Memory B cell (primary cell): ENCODE results near the gene DNAJC6.

Experiments
- ATAC-seq: fragments of 150-1000 bp; cut with Tn5 transposase; 2 replicates; pipeline ENCODE4 v1.10.0; 2021; ENCODE audit warnings: low read depth, mild to moderate bottlenecking, moderate library complexity
- DNase-seq, 2 donors: peaks; one replicate each; pipeline ENCODE4 v3.0.0; 2022; ENCODE audit warnings: low spot score in 2 of 2
- H3K27ac Mint-ChIP-seq: one replicate; pipeline ENCODE4 v1.8.0; 2022; ENCODE audit warnings: mild to moderate bottlenecking, moderate library complexity, mixed read lengths
- H3K27me3 Mint-ChIP-seq: one replicate; pipeline ENCODE4 v1.8.0; 2022; ENCODE audit warnings: mixed read lengths
- H3K36me3 Mint-ChIP-seq: one replicate; pipeline ENCODE4 v1.8.0; 2022; ENCODE audit warnings: mild to moderate bottlenecking, mixed read lengths
- H3K4me1 Mint-ChIP-seq: one replicate; pipeline ENCODE4 v1.8.0; 2022; ENCODE audit warnings: mixed read lengths
- H3K4me3 Mint-ChIP-seq: one replicate; pipeline ENCODE4 v1.8.0; 2022; ENCODE audit warnings: mild to moderate bottlenecking, moderate library complexity, mixed read lengths
- H3K9me3 Mint-ChIP-seq: one replicate; pipeline ENCODE4 v1.8.0; 2022; ENCODE audit warnings: mixed read lengths

Gene DNAJC6

DNA sequence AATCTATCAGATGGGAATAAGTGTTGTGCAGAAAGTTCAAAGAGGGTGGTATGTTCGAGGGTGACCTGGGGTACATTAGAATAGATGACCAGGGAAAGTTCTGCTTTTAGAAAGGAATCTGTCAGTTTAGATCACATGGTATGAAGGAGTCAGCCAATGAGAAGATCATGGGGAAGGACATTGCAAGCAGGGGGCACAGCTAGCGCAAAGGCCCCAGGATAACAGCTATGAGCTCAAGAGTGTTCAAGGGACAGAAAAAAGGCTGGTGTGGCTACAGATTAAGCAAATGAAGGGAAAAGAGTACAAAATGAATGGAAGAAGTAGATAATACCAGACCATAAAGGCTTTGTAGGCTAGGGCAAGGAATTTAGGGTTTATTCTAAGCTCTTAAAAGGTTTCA is 119.7 kb downstream of the DNAJC6 start:
- peaks cover 29% of the 10 kb centered on the region for H3K36me3 Mint-ChIP-seq
- H3K27ac Mint-ChIP-seq = no peak overlapping the region
- ATAC-seq (no peak), DNase-seq (no peak)
- H3K4me3 Mint-ChIP-seq = no peak overlapping the region
- no peaks in the 10 kb centered on the region for H3K27me3 Mint-ChIP-seq
- no peaks in the 10 kb centered on the region for H3K9me3 Mint-ChIP-seq
- peaks cover 6% of the 10 kb centered on the region for H3K4me1 Mint-ChIP-seq

GRCh38 chr1:65429806-65430205 is 120.5 kb downstream of the DNAJC6 start:
- H3K27ac Mint-ChIP-seq = no peak overlapping the region
- no peak for ATAC-seq
- H3K36me3 Mint-ChIP-seq = peaks cover 33% of the 10 kb centered on the region
- H3K4me1 Mint-ChIP-seq = peaks cover 6% of the 10 kb centered on the region
- no peaks in the 10 kb centered on the region for H3K9me3 Mint-ChIP-seq
- H3K4me3 Mint-ChIP-seq = no peak overlapping the region
- H3K27me3 Mint-ChIP-seq = no peaks in the 10 kb centered on the region
- no peak for DNase-seq

DNA sequence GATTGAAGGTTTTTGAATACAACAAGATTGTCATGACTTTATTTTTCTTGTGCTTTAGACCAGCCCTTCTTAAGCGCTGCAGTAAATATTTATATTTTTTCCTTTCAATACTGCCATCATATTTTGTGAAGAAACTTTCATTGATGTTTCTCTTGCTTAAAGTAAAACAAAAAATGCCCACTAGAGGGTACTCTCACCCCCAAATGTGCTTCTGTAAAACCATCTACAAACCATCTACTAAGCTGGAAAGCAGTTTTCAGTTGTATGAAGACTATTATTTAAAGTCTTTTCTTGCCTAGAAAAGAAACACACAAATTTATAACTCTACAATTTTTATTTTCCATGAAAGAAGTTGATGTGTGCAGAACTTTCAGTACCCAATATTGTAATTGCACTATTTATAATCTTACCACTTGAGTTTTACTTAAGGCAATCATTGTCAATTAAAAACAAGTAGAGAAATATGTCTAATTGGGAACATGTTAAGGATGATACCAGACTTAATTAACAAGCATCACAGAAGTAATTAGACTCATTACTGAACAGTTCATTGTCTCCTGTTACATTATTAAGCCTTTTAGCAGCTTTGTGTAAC is 121.9 kb downstream of the DNAJC6 start:
- H3K4me3 Mint-ChIP-seq = no peak overlapping the region
- H3K36me3 Mint-ChIP-seq = peaks cover 25% of the 10 kb centered on the region
- DNase-seq = no peak
- H3K27me3 Mint-ChIP-seq = no peaks in the 10 kb centered on the region
- peaks cover 6% of the 10 kb centered on the region for H3K4me1 Mint-ChIP-seq
- no peak overlapping the region for H3K27ac Mint-ChIP-seq
- ATAC-seq = peak; percentile 32
- H3K9me3 Mint-ChIP-seq = no peaks in the 10 kb centered on the region

DNA sequence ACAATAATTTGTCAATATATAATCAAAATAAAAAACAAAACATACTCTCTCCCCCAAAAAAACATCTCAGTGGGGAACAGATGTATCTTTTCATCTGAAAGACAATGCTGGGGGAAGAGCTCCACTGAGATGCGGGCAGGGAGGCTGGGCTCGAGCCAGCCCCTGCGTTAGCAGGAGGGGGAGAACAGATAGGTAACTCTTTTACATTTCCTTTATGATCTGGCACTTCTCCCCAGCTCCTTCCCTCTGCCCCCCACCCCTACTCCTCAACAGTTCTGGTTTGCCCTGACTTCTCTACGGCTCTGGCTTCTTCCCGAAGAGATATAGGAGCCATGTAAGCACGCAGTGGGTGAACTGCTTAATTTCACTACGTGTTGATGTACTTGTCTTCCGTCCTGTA is 123.6 kb downstream of the DNAJC6 start:
- no peaks in the 10 kb centered on the region for H3K9me3 Mint-ChIP-seq
- no peaks in the 10 kb centered on the region for H3K27me3 Mint-ChIP-seq

DNA sequence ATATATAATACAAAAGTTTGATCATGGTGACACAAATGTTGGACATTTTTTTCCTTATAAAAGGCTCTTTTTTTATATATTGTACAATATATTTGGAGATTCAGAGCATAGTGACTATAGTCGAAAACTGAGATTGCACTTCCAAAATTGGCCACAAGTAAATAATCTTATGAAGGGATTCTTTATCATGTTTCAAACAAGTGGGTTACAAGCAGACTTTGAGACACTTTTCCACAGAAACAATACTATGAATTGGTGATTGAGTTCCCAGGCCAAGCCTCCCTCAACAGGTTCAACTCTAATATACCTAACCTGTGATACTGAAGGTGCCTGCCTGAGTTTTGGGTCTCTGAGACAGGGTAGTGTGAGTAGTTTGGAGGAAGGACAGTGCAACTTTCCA is 124.9 kb downstream of the DNAJC6 start:
- ATAC-seq = no peak
- Mint-ChIP-seq H3K27me3 (no peaks in the 10 kb centered on the region), H3K36me3 (peaks cover 25% of the 10 kb centered on the region), H3K4me3 (no peak overlapping the region), H3K27ac (no peak overlapping the region), H3K9me3 (no peaks in the 10 kb centered on the region), H3K4me1 (peaks cover 6% of the 10 kb centered on the region)
- no peak for DNase-seq

More for the DNA sequence above, 123.6 kb downstream of the DNAJC6 start:
- no peak for ATAC-seq
- Mint-ChIP-seq H3K4me3 (no peak overlapping the region), H3K36me3 (peaks cover 28% of the 10 kb centered on the region), H3K27ac (no peak overlapping the region), H3K4me1 (peaks cover 6% of the 10 kb centered on the region)
- DNase-seq = no peak

- H3K4me3 Mint-ChIP-seq = no peak overlapping the region
- H3K4me1 Mint-ChIP-seq = peaks cover 6% of the 10 kb centered on the region
- no peak for DNase-seq
- no peaks in the 10 kb centered on the region for H3K27me3 Mint-ChIP-seq
- ATAC-seq = no peak
- H3K27ac Mint-ChIP-seq = no peak overlapping the region
- H3K36me3 Mint-ChIP-seq = peaks cover 25% of the 10 kb centered on the region
- H3K9me3 Mint-ChIP-seq = no peaks in the 10 kb centered on the region
Measured at GRCh38 chr1:65434760-65435159, 125.4 kb downstream of the DNAJC6 start.

DNA sequence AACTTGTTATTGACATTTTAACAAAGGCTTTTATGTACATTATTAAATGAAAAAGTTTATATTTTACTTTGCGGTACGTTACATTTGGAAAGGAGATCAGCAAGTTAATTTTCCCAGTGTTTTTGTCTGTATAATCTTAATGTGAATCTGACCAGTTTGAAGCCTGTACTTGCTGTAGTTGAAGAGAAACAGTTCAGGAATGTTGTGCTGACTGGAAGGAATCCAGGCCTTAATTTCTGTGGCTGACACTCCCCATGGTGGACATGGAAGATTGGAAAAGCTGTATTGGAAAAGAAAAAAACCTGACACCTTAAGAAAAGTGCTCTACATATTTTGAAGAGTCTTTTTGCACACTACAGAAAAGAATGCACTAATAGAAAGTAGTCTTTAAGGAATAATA is 126.6 kb downstream of the DNAJC6 start:
- Mint-ChIP-seq H3K4me3 (no peak overlapping the region), H3K9me3 (no peaks in the 10 kb centered on the region), H3K27me3 (no peaks in the 10 kb centered on the region), H3K36me3 (peaks cover 20% of the 10 kb centered on the region), H3K4me1 (peaks cover 6% of the 10 kb centered on the region), H3K27ac (no peak overlapping the region)
- ATAC-seq (no peak), DNase-seq (no peak)

DNA sequence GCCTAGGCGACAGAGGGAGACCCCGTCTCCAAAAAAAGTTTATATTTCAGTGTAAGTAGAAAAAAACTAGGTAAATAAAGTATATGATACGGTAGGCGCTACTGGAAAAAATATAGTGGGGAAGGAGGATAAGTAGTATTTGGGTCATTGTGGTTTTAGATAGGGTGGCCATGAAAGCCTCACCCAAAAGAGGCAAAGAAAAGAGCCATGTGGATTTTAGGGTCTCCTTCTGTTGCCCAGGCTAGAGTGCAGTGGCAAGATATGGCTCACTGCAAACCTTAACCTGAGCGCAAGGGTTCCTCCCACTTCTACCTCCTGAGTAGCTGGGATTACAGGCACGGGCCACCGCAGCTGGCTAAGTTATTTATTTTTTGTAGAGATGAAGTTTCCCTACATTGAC is 128.3 kb downstream of the DNAJC6 start:
- no peaks in the 10 kb centered on the region for H3K27me3 Mint-ChIP-seq

GRCh38 chr1:65440322-65440900 is 131.1 kb downstream of the DNAJC6 start:
- DNase-seq (no peak), ATAC-seq (no peak)
- Mint-ChIP-seq H3K27ac (no peak overlapping the region), H3K36me3 (peaks cover 6% of the 10 kb centered on the region), H3K4me1 (no peaks in the 10 kb centered on the region), H3K27me3 (no peaks in the 10 kb centered on the region), H3K9me3 (no peaks in the 10 kb centered on the region), H3K4me3 (no peak overlapping the region)

More for the DNA sequence above, 128.3 kb downstream of the DNAJC6 start:
- no peak overlapping the region for H3K27ac Mint-ChIP-seq
- peaks cover 16% of the 10 kb centered on the region for H3K36me3 Mint-ChIP-seq
- ATAC-seq (no peak), DNase-seq (no peak)
- no peaks in the 10 kb centered on the region for H3K9me3 Mint-ChIP-seq
- H3K4me1 Mint-ChIP-seq = peaks cover 3% of the 10 kb centered on the region
- H3K4me3 Mint-ChIP-seq = no peak overlapping the region

DNA sequence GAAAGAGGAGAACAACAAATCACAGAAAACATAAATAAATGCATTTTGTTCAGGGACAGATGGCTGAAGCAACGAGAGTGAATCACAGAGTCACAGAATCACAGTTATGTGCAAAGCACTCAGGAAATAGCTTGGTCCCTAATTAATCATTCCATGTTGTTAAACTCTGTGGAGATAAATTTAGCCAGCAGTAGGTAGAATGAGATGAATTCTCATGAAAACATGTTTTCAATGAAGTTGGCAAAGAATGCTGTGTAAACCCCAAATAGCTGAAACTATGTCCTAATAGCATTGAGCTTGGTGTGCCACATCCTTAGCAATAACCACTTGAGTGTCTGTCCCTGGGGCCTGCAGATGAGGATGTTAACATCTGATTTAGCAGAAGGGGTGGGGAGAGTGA is 131.6 kb downstream of the DNAJC6 start:
- Mint-ChIP-seq H3K36me3 (peaks cover 6% of the 10 kb centered on the region), H3K4me1 (no peaks in the 10 kb centered on the region), H3K4me3 (no peak overlapping the region), H3K27me3 (no peaks in the 10 kb centered on the region), H3K27ac (no peak overlapping the region), H3K9me3 (no peaks in the 10 kb centered on the region)
- ATAC-seq (no peak), DNase-seq (no peak)

DNA sequence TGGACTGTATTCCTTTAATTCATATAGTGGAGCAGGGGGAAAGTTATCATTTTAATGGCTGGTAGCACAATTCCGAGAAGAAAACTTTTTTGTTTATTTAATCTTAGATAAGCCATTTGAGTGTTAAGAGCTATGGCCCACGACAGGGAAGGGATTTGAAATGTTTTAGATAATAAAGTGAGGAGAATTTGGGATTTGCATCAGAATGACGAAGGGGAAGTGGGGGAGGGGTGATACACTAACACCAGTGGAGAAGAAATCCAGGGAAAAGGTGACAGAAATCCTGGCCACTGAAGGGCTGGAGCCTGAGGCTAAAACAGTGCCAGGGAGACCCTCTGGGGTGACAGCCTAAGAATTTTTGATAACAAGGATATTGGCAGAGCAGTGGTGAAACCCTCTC is 132.1 kb downstream of the DNAJC6 start:
- Mint-ChIP-seq H3K36me3 (peaks cover 6% of the 10 kb centered on the region), H3K9me3 (no peaks in the 10 kb centered on the region), H3K4me3 (no peak overlapping the region), H3K4me1 (no peaks in the 10 kb centered on the region), H3K27me3 (no peaks in the 10 kb centered on the region), H3K27ac (no peak overlapping the region)
- ATAC-seq = no peak
- no peak for DNase-seq

DNA sequence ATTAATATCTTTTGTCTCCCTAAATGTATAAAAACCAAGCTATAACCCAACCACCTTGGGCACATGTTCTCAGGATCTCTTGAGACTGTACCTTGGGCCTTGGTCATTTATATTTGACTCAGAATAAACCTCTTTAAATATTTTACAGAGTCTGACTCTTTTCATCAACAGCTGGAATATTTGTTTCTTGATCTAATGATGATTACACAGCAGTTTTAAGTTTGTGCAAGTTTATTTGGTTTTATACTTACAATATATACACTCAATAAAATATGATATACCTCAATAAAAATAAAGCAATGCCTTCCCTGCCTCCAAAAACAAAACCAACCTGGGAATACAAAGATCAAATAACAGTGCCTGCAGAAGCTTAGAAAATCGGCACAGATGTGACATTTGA is 133.1 kb downstream of the DNAJC6 start:
- Mint-ChIP-seq H3K4me3 (no peak overlapping the region), H3K4me1 (no peaks in the 10 kb centered on the region), H3K27ac (no peak overlapping the region), H3K36me3 (peaks cover 2% of the 10 kb centered on the region), H3K9me3 (no peaks in the 10 kb centered on the region), H3K27me3 (no peaks in the 10 kb centered on the region)
- no peak for ATAC-seq
- DNase-seq = no peak

DNA sequence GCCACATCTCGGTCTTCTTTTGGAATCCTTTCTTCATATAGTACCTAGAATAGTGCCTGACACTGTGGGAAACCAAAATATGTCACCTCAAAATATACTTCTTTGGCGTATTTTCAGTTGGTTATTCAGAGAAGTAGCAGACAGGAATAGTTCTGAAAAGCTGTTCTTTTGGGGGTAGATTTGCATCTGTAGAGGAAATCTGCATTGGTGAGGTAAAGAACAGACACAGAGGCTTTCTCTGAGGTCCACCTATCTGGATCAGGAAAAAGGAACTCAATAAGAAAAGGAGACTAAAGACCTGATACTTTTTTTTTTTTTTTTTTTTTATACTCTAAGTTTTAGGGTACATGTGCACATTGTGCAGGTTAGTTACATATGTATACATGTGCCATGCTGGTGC is 134.3 kb downstream of the DNAJC6 start:
- H3K9me3 Mint-ChIP-seq = no peaks in the 10 kb centered on the region
- no peak for ATAC-seq
- H3K27me3 Mint-ChIP-seq = no peaks in the 10 kb centered on the region
- no peak overlapping the region for H3K4me3 Mint-ChIP-seq
- H3K4me1 Mint-ChIP-seq = no peaks in the 10 kb centered on the region
- no peak for DNase-seq
- no peaks in the 10 kb centered on the region for H3K36me3 Mint-ChIP-seq
- no peak overlapping the region for H3K27ac Mint-ChIP-seq

GRCh38 chr1:65444128-65444640 is 134.8 kb downstream of the DNAJC6 start:
- Mint-ChIP-seq H3K27me3 (no peaks in the 10 kb centered on the region), H3K9me3 (no peaks in the 10 kb centered on the region), H3K36me3 (no peaks in the 10 kb centered on the region), H3K4me3 (no peak overlapping the region), H3K4me1 (no peaks in the 10 kb centered on the region), H3K27ac (no peak overlapping the region)
- ATAC-seq (no peak), DNase-seq (no peak)

GRCh38 chr1:65445837-65446236 is 136.5 kb downstream of the DNAJC6 start:
- DNase-seq = no peak
- no peaks in the 10 kb centered on the region for H3K9me3 Mint-ChIP-seq
- ATAC-seq = no peak
- no peaks in the 10 kb centered on the region for H3K27me3 Mint-ChIP-seq
- no peaks in the 10 kb centered on the region for H3K36me3 Mint-ChIP-seq
- no peaks in the 10 kb centered on the region for H3K4me1 Mint-ChIP-seq
- H3K27ac Mint-ChIP-seq = no peak overlapping the region
- no peak overlapping the region for H3K4me3 Mint-ChIP-seq
